SK-N-MC (cell line): ENCODE data around the gene IL19.

Source experiments
- EZH2 ChIP-seq: fragments of 200-600 bp; sonication (generic); IDR thresholded peaks from one replicate; pipeline ENCODE4 v1.6.1; 2017; ENCODE audit warnings: antibody characterized with exemption
- FOXP2 ChIP-seq: optimal IDR thresholded peaks from 2 replicates; pipeline ENCODE3; 2011; ENCODE audit warnings: mild to moderate bottlenecking, moderate library complexity; ENCODE audit not compliant: insufficient read depth; ENCODE audit errors: extremely low read length, control extremely low read depth
- POLR2AphosphoS5 ChIP-seq: IDR thresholded peaks from 2 replicates; pipeline ENCODE4 v1.6.1; 2012; ENCODE audit warnings: mild to moderate bottlenecking, low read depth, low read length, borderline replicate concordance

- TF ChIP-seq POLR2AphosphoS5 (no peak), EZH2 (no peak), FOXP2 (no peak)
These were observed 86.3 kb downstream of the IL19 start for GRCh38 chr1:206856674-206857464.
